ENCODE data around the gene EPHB1. TPM values are rescaled to one million over a fixed set of nuclear protein-coding genes. Genes with fewer than 3 reads are reported as not detected.

EPHB1 gene
- polyA plus RNA-seq, 3 donors = 5.0 to 6.8 (median 6.2) TPM

GRCh38 chr3:134874737-134875413 lies 79.8 kb downstream of the EPHB1 start:
- DNase-seq (ENCODE audit: low read depth in 3 of 3, low spot score in 2 of 3) = no peak

- no peak for DNase-seq (ENCODE audit: low read depth in 3 of 3, low spot score in 2 of 3)
Measured at GRCh38 chr3:134876836-134877235, 81.8 kb downstream of the EPHB1 start.

- DNase-seq (ENCODE audit: low read depth in 3 of 3, low spot score in 2 of 3) = no peak
Measured at GRCh38 chr3:134877788-134878187, 82.7 kb downstream of the EPHB1 start.

- no peak for DNase-seq (ENCODE audit: low read depth in 3 of 3, low spot score in 2 of 3)
Measured at GRCh38 chr3:134879990-134880389, 84.9 kb downstream of the EPHB1 start.

GRCh38 chr3:134880431-134880830 lies 85.4 kb downstream of the EPHB1 start:
- DNase-seq (ENCODE audit: low read depth in 3 of 3, low spot score in 2 of 3) = no peak

GRCh38 chr3:134881305-134881704 lies 86.2 kb downstream of the EPHB1 start:
- no peak for DNase-seq (ENCODE audit: low read depth in 3 of 3, low spot score in 2 of 3)

GRCh38 chr3:134883697-134884385 lies 88.8 kb downstream of the EPHB1 start:
- no peak for DNase-seq (ENCODE audit: low read depth in 3 of 3, low spot score in 2 of 3)

GRCh38 chr3:134885877-134886621 lies 91.0 kb downstream of the EPHB1 start:
- no peak for DNase-seq (ENCODE audit: low read depth in 3 of 3, low spot score in 2 of 3)

GRCh38 chr3:134886991-134887390 lies 91.9 kb downstream of the EPHB1 start:
- no peak for DNase-seq (ENCODE audit: low read depth in 3 of 3, low spot score in 2 of 3)

GRCh38 chr3:134887536-134887935 lies 92.5 kb downstream of the EPHB1 start:
- no peak for DNase-seq (ENCODE audit: low read depth in 3 of 3, low spot score in 2 of 3)

GRCh38 chr3:134892326-134892725 lies 97.3 kb downstream of the EPHB1 start:
- DNase-seq (ENCODE audit: low read depth in 3 of 3, low spot score in 2 of 3) = no peak

GRCh38 chr3:134892761-134893160 lies 97.7 kb downstream of the EPHB1 start:
- DNase-seq (ENCODE audit: low read depth in 3 of 3, low spot score in 2 of 3) = no peak

GRCh38 chr3:134894533-134894932 lies 99.5 kb downstream of the EPHB1 start:
- DNase-seq (ENCODE audit: low read depth in 3 of 3, low spot score in 2 of 3) = no peak

- DNase-seq (ENCODE audit: low read depth in 3 of 3, low spot score in 2 of 3) = no peak
Measured at GRCh38 chr3:134895181-134895580, 100.1 kb downstream of the EPHB1 start.

GRCh38 chr3:134896141-134896540 lies 101.1 kb downstream of the EPHB1 start:
- DNase-seq (ENCODE audit: low read depth in 3 of 3, low spot score in 2 of 3) = no peak

- no peak for DNase-seq (ENCODE audit: low read depth in 3 of 3, low spot score in 2 of 3)
Measured at GRCh38 chr3:134896696-134897095, 101.6 kb downstream of the EPHB1 start.

GRCh38 chr3:134897391-134898141 lies 102.5 kb downstream of the EPHB1 start:
- no peak for DNase-seq (ENCODE audit: low read depth in 3 of 3, low spot score in 2 of 3)

GRCh38 chr3:134898181-134898754 lies 103.2 kb downstream of the EPHB1 start:
- DNase-seq (ENCODE audit: low read depth in 3 of 3, low spot score in 2 of 3) = no peak

- no peak for DNase-seq (ENCODE audit: low read depth in 3 of 3, low spot score in 2 of 3)
Measured at GRCh38 chr3:134899786-134900185, 104.7 kb downstream of the EPHB1 start.

- DNase-seq (ENCODE audit: low read depth in 3 of 3, low spot score in 2 of 3) = no peak
Measured at GRCh38 chr3:134900482-134900881, 105.4 kb downstream of the EPHB1 start.

- no peak for DNase-seq (ENCODE audit: low read depth in 3 of 3, low spot score in 2 of 3)
Measured at GRCh38 chr3:134901461-134901860, 106.4 kb downstream of the EPHB1 start.

All from right renal cortex interstitium (tissue), 3 donors.